CD4-positive, alpha-beta T cell treated with Interleukin-4 for 4 hours (primary cell): ENCODE measurements around the gene RALBP1.

Source experiments
- DNase-seq: peaks from one replicate; pipeline ENCODE4 v3.0.0-alpha.2; 2020

Gene RALBP1

DNA sequence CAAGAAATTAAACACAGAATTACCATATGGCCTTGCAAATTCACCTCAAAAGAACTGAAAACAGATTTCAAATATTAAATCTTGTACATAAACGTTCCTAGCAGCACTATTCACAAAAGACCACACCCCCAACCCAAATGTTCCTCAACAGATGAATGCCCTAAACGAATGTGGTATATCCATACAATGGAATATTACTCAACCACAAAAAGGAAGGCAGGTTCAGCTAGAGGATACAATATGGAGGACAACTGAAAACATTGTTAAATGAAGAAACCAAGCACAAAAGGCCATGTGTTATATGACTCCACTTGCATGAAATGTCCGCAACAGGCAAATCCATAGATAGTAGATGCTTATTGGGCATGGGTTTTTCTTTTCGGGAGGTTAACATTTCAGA, 77.3 kb downstream of the RALBP1 start:
- no peak for DNase-seq

DNA sequence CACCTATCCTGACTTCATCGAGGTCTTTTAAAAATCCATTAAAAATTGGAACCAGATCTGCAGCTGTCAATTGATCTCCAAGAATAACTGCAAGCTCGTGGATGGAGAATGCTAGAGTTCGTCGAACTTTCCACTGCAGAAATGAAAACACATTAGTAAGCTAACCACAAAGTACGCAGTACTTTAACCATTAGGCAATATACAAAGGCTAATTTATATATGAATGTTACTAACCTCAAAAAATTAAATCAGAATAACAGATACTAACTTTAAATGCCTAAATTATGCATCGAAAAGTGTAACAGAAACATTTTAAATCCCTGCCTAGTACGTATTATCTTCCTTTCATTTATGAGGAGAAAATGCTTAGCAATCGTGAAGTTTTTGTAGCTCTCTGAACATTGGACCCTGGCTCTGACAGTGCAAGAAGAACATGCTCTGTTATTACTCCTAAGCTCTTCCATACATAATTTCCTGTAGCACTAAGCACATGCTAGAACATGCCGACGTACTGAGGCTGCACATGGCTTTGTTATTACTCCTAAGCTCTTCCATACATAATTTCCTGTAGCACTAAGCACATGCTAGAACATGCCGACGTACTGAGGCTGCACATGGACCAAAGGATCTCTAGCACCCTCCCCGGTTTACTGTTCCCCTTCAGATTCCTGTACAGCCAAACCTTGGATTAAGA, 82.1 kb downstream of the RALBP1 start:
- DNase-seq = no peak

DNA sequence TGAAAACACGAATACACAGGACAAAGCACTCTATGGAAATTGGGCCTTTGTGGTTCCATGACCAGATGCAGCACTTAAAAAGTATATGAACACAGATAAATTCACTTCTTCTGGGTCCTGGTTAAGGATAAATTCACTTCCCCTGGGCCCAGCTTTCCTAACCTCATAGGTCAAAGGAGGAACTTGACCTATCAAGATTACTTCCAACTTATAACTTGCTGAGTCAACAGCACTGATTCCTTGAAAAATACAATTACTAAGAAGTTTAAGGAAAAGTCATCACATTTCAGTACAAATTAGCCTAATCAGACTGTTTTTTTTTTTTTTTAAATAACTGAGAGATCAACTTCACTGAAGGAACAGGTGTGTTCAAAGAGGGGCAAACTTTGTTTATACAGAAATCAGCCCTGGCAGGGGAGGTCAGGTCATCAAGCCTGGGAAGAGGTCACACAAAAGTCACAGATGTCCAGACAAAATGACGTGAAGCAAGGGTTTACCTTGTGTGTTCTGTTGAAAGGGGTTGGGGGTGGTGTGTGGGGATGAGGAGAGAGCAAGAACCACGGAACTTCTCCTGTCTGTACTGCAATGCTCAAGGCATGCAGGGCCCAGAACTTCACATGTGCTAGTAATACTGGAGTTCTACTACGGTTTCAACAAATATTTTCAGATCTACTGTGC, 83.2 kb downstream of the RALBP1 start:
- DNase-seq = no peak

DNA sequence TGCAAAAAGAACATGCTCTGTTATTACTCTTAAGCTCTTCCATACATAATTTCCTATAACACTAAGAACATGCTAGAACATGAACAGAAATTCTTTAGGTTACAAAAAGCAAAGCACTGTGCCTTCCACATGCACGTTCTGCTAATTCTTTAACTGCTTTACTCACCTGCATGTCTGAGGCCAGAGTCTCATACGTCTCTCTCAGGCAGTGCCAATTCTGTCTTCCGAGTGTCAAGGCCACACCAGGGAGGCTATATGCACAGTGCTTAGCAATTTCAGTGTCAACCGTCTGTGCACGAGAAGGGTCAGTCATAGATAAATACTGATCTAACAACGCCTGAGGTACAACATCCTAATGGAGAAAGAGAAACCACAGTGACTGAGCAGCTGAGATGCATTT, 83.9 kb downstream of the RALBP1 start:
- no peak for DNase-seq

DNA sequence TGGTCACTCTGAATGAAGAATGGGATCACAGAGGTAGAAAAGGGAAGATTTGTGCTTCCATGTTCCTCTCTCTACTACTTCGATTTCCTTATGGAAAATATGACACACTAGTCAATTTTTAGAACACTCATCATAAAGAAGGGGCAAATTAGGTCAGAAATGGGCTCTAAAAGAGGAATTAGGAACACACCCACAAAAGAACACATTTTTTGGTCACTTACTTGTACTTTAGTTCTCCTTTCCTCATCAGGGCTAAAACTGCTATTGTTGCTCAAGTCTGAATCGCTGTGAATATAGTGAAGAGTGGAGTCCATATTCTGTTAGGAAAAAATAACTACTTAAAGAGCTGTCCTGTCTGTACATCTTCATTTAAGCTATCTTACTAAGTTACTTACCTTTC, 86.4 kb downstream of the RALBP1 start:
- no peak for DNase-seq

DNA sequence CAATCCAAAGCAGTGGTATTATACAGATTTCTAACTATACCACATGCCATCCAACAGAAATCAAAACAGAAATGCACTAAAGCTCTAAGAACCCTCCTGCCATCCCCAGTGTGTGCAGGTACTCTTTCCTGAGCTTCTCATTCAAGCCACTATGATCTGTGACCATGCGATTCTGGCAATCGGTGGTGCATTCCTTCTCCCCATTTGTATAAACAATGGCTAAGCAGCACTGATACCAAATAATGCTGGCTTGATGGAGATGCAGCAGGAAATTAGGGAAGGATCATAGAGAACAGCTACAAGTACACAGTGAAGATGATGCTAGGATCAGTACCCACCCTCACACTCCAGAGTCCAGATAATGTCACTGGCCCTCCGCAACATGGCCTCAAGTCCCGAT, 87.3 kb downstream of the RALBP1 start:
- DNase-seq = no peak

DNA sequence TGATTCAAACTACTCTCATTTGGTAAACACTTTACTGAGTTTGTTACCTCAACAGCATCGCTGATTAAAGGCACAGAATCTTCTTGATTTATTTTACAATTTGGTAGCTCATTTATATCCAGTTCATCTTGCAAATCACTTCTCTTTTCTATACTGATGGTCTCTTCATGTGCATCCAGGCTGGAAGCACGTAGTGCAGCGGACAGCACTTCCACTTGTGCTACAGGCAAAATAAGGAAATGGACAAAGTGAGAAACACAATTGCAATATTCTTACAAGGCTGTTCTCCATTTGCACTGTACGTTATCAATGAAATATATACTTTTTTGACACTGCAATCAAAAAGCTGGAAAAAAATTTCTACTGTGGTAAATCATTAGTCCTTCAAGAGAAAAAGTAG, 88.0 kb downstream of the RALBP1 start:
- no peak for DNase-seq

DNA sequence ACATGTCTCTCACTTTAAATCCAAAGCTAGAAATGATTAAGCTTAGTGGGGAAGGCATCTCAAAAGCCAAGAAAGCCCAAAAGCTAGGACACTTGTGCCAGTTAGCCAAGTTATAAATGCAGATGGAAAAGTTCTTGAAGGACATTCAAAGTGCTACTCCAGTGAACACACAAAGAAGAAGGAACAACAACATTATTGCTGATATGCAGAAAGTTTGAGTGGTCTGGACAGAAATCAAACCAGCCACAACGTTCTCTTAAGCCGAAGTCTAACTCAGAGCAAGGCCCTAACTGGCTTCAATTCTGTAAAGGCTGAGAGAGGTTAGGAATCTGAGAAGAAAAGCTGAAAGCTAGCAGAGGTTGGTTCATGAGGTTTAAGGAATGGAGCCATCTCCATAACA, 90.1 kb downstream of the RALBP1 start:
- DNase-seq = no peak

DNA sequence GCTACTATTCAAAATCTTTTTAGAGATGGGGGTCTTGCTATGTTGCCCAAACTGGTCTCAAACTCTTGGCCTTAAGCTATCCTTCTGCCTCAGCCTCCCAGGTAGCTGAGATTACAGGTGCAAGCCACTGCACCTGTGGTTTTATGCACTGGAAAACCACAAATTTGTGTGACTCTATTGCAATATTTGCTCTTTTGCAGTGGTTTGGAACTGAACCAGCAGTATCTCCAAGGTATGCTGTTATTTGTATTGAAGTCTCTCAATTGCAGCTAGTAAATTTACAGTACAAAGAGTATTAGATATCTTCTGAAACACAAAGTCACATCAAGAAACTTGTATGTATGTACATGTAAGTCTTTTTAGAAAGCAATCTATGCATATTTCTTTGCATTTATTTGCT, 92.9 kb downstream of the RALBP1 start:
- no peak for DNase-seq

DNA sequence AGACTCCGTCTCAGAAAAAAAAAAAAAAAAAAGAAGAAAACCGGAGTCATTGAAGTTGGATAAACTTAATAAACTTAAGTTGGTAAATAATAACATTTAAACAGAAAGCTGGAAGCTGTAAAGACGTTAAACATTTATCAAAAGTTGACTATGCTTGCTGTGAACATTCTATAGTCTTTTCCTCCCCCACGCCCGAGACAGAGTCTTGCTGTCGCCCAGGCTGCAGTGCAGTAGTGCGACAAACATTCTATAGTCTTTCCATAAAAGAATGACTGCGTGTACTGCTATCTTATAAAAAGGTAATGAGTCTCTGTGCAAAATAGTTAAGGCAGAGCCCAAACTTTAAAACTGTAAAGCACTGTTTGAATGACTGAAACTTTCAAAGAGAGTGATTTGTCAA, 93.9 kb downstream of the RALBP1 start:
- no peak for DNase-seq

DNA sequence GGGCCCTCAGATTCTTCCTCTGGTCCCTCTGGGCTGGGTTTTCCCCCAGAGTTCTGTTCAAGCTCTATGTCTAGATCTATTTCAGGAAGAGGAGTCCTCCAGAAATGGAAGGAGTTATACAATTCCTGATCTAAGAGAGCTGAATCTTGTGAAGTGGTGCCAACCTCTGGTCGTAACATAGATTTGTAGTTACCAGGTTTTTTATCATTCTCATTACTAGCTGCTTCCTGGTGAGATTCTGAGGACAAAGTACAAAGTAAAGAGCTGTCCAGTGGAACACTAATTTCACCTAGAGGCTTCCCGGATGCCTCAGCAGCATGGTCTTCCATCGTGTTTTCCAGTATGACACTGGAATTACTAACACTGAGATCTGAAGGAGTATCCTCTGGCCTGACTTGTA, 94.9 kb downstream of the RALBP1 start:
- DNase-seq = no peak

DNA sequence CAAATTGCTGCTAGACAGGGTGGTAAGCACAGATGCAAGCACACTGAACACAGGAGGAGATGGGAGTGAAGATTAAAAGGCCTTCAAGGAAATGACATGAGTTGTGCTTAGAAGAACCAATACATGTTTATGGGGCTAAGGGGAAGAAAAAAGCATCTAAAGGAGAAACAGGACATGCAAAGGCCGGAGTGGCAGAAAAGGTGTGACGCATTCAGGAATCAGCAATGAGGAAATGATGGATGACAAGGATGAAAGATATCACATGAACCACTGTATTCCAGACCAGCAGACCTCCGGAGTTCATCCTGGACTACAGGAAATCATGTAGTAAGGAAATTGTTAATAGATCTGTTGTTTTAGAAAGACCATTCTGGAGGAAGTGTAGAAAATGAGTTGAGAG, 96.2 kb downstream of the RALBP1 start:
- DNase-seq = no peak

DNA sequence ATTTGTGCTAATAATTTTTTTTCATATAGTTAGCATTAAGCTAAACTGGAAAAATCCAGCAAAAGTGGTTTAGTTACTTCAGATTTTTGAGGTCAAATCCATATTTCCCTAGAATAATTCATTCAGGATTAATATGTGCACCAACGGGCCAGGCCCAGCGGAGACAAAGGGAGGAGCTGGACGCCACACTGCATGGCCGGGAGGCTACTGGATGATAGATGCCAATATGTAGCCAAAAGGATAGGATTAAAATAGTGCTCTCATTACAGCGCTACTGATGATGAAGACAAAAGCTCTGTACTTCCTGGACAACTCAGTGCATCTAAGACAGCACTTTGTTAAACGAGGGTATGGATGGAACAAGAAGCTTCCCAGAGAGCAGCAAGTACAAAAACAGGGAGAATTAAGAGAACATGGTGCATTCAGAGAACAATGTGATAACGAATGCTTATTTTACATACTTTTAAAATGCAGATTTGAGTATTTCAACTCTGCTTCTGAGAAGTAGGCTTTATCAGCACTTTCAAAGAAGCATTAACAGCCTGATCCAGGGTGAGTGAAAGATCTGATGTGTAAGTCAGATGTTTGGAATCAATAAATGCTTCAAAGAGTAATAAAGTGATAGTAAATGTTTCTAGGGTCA, 99.3 kb downstream of the RALBP1 start:
- no peak for DNase-seq

DNA sequence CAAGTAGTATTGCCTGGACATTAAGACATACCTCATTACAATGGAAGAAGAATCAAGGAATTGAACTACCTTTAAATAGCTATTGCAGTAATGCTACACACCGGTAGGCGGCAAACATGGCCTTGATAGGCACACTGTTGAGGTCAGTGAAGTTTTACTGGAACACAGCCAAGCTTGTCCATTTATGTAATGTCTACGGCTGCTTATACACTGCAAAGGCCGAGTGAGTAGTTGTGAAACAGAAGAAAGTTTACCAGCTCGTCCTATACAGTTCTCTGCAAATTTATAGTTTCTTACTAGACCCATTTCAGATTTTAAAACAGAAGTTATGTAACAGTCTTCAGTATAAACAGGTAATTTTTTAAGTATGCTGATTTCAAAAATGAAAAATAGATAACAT, 100.2 kb downstream of the RALBP1 start:
- DNase-seq = peak; percentile 21

DNA sequence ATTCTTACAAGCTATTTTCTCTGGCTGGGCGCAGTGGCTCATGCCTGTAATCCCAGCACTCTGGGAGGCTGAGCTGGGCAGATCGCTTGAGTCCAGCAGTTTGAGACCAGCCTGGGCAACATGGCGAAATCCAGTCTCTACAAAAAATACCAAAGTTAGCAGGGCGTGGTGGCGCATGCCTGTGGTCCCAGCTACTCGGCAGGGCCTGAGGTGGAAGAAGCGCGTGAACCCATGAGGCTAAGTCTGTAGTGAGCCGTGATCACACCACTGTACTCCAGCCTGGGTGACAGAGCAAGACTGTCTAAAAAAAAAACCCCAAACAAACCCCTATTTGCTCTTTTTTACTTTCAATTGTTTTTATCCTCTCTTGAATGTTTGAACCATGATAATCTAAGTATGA, 102.0 kb downstream of the RALBP1 start:
- DNase-seq = no peak

DNA sequence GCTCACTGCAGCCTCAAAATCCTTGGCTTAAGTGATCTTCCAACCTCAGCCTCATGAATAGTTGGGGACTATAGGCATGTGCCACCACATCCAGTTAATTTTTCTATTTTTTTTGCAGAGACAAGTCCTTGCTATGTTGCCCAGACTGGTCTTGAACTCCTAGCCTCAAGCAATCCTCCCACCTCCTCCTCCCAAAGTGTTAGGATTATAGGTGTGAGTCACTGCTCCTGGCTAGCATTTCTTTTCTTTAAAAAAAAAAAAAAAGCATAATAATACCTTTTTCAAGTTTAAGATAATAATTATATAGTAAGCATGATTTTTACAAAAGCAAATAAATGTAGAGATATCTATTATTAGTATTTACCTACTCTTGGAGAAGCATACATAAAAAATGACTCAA, 103.0 kb downstream of the RALBP1 start:
- no peak for DNase-seq

DNA sequence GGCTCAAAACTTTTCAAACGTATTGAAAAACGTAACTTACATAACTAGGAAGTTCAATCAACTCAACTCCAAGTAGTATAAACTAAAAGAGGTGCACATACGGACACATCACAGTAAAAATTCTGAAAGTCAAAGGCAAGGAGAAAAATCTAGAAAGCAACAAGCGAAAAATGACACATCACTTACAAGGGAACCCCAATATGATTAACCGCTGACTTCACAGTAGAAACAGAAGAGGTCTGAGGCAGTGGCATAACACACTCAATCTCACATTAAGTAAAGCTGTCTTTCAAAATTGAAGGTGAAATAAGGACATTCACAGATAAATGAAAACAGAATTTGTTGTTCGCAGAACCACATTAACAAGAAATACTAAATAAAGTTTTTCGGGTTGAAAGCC, 106.4 kb downstream of the RALBP1 start:
- DNase-seq = no peak

DNA sequence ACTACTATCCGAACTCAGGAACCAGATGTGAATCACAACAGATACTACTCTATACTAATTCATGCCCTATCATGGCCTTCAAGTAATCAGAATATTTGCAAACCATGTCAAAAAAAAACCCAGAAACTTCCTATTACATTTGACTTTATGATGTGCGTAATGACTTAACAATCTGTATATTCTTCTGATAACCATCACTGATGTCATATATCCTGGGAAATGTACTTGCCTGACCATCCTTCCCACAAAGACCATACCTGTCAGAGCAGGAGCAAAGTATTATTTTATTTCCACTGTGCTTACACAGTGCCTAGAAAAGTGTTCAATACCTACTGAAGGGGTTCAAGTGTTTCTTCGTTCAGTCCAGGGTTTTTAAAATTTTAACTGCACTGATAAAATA, 111.5 kb downstream of the RALBP1 start:
- DNase-seq = no peak
